Spleen (tissue), 7 donors: ENCODE results near the gene SLC12A1.

Experiments used
- POLR2A ChIP-seq, 3 donors: fragments of 450-650 bp; IDR thresholded peaks; one replicate each; pipeline ENCODE4 v1.5.1; 2017; ENCODE audit warnings: antibody characterized with exemption in 3 of 3, mild to moderate bottlenecking in 1 of 3
- TF ChIP-seq, protein P1 (sequence below), 11 experiments: fragments of 200-600 bp in 7 of 11; fragments of 450-650 bp in 4 of 11; sonication (generic) in 4 of 11; IDR thresholded peaks in 8 of 11; conservative IDR thresholded peaks in 3 of 11; 1 replicate in 7 of 11; 2 replicates in 4 of 11; pipeline versions ENCODE4 v1.4.0 to v1.8.0; 2016 to 2021; ENCODE audit warnings: antibody characterized with exemption in 11 of 11, inconsistent platforms in 4 of 11, mild to moderate bottlenecking in 1 of 11
- donor health status: DM: no; HTN: no; CAD: no; lungs with moderate emphysema.
- donor health status: DM: no; HTN: no; CAD: no.
- donor health status: DM: no; HTN: no; CAD: no.

DNA sequence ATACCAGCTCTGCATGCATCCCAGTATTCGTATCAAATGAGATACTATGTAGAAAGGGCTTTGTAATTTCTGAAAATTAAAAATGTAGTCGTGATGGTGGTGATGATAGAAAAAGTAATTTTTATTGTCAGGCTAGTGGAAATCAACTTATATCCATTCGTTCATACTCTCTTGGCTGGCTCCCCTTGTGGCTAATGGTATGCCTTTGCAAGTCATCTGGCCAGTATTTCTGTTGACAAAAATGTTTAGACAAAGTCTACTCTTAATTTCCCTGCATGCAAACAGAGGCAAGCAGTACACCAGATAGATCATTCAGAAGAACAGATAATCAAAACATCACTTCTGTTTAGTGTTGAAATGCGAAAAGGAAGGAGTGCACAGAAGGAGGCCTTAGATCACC is 75.6 kb downstream of the SLC12A1 start:
- TF ChIP-seq, protein P1, sequence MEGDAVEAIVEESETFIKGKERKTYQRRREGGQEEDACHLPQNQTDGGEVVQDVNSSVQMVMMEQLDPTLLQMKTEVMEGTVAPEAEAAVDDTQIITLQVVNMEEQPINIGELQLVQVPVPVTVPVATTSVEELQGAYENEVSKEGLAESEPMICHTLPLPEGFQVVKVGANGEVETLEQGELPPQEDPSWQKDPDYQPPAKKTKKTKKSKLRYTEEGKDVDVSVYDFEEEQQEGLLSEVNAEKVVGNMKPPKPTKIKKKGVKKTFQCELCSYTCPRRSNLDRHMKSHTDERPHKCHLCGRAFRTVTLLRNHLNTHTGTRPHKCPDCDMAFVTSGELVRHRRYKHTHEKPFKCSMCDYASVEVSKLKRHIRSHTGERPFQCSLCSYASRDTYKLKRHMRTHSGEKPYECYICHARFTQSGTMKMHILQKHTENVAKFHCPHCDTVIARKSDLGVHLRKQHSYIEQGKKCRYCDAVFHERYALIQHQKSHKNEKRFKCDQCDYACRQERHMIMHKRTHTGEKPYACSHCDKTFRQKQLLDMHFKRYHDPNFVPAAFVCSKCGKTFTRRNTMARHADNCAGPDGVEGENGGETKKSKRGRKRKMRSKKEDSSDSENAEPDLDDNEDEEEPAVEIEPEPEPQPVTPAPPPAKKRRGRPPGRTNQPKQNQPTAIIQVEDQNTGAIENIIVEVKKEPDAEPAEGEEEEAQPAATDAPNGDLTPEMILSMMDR (IDR thresholded peaks at IDR 0.05 in 8 of 11, conservative IDR thresholded peaks at IDR 0.05 in 3 of 11), result no peak
- TF ChIP-seq POLR2A (IDR thresholded peaks at IDR 0.05), result no peak
